ES-I3 (cell line): Measurements from ENCODE around the gene INPP5A.

Source experiments
- H3K36me3 ChIP-seq: 2 replicates; pipeline ENCODE4 v1.6.1; 2013; ENCODE audit warnings: mild to moderate bottlenecking, low read length, control low read depth, moderate library complexity; ENCODE audit not compliant: insufficient read depth
- H3K4me1 ChIP-seq: 2 replicates; pipeline ENCODE4 v1.6.1; 2013; ENCODE audit warnings: mild to moderate bottlenecking, control low read depth, low read length; ENCODE audit not compliant: insufficient read depth
- H3K9ac ChIP-seq: 2 replicates; pipeline ENCODE4 v1.6.1; 2013; ENCODE audit warnings: low read depth, mild to moderate bottlenecking, low read length, moderate library complexity
- H3K9me3 ChIP-seq: 2 replicates; pipeline ENCODE4 v1.6.1; 2013; ENCODE audit warnings: mild to moderate bottlenecking, low read length, moderate library complexity; ENCODE audit not compliant: control insufficient read depth, insufficient read depth

The INPP5A gene

DNA sequence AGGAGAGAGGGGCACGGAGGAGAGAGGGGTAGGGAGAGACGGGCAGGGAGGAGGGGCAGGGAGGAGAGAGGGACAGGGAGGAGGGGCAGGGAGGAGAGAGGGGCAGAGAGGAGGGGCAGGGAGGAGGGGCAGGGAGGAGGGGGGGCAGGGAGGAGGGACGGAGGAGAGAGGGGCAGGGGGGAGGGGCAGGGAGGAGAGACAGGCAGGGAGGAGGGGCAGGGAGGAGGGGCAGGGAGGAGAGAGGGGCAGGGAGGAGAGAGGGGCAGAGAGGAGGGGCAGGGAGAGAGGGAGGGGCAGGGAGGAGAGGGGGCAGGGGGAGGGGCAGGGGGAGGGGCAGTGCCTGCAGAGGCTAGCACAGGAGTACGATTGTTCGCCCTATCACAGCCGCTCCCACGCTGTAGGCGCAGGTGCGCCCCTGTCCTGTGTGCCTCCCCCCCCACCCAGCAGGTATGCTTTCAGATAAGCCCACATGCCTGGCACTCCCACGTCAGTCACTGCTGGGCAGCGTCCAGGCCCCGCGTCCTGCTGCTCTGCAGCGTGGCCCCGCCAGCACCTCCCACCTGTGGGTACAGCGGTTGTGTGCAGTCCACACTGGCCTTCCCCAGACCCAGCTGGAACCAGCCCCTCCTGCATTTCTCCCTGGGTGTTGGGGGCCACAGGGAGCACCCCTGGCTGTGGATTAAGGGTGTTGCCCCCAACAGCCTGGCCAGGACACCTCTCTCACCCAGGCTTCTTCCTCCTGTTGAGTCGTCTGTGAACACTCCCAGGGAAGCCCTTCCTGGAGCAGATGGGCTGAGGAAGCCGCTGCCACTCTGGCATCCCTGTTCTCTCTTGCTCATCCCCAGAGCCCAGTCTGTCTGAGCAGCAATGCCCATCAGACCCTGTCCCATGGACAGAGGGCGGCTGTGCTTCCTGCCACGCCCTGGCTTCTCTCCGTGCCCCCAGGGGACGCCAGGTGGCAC lies 237.6 kb downstream of the INPP5A start:
- H3K4me1 ChIP-seq: no peaks in the 10 kb centered on the region
- no peak overlapping the region for H3K9ac ChIP-seq
- H3K36me3 ChIP-seq: no peaks in the 10 kb centered on the region
- H3K9me3 ChIP-seq: no peaks in the 10 kb centered on the region

DNA sequence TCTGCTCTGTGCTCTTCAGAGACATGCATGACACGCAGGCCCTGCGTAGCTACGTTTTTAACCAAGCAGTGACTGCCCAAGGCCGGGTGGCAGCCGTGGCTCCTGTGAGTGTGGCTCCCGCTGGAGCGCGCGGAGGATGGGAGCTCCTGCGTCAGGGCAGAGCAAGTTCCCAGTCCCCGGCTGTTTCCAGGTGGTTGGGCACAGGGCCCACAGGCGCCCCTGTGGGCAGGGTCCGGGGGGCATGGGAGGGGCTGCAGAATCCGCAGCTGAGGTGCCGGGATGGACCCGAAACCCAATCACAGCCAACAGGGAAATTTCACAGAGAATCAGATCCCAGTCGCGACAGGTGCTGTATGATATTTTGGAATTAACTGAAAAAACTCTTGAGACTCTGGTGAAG lies 238.6 kb downstream of the INPP5A start:
- Histone ChIP-seq H3K36me3 (no peaks in the 10 kb centered on the region), H3K4me1 (no peaks in the 10 kb centered on the region), H3K9me3 (no peaks in the 10 kb centered on the region), H3K9ac (no peak overlapping the region)

GRCh38 chr10:132776821-132777220 lies 239.2 kb downstream of the INPP5A start:
- Histone ChIP-seq H3K9ac (no peak overlapping the region), H3K36me3 (no peaks in the 10 kb centered on the region), H3K9me3 (no peaks in the 10 kb centered on the region), H3K4me1 (no peaks in the 10 kb centered on the region)

GRCh38 chr10:132777441-132777840 lies 239.9 kb downstream of the INPP5A start:
- Histone ChIP-seq H3K4me1 (no peaks in the 10 kb centered on the region), H3K36me3 (no peaks in the 10 kb centered on the region), H3K9me3 (no peaks in the 10 kb centered on the region), H3K9ac (no peak overlapping the region)

GRCh38 chr10:132779549-132780294 lies 242.1 kb downstream of the INPP5A start:
- H3K9me3 ChIP-seq: no peaks in the 10 kb centered on the region
- no peak overlapping the region for H3K9ac ChIP-seq
- H3K36me3 ChIP-seq: no peaks in the 10 kb centered on the region
- H3K4me1 ChIP-seq: peaks cover 11% of the 10 kb centered on the region

DNA sequence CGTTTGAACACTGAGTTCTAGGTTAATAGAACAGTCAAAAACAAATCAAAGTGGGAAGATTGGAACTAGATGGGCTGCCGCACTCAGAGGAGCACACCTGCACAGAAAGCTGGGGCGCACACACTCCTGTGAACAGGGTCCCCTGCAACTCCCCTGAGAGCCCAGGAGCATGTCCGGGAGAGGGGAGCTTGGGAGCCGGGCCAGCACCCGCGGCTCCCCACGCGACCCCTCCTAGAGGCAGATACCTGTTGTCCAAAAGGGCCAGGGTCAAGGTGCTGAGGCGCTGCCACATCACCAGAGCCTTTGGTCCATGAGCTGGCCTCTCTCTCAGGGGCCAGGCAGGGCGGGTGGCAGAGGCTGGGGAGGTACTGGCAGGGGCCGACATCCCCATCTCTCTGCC lies 242.8 kb downstream of the INPP5A start:
- H3K36me3 ChIP-seq: no peaks in the 10 kb centered on the region
- no peak overlapping the region for H3K9ac ChIP-seq
- H3K4me1 ChIP-seq: peaks cover 11% of the 10 kb centered on the region
- no peaks in the 10 kb centered on the region for H3K9me3 ChIP-seq

- H3K36me3 ChIP-seq: no peaks in the 10 kb centered on the region
- peaks cover 11% of the 10 kb centered on the region for H3K4me1 ChIP-seq
- no peaks in the 10 kb centered on the region for H3K9me3 ChIP-seq
- H3K9ac ChIP-seq: no peak overlapping the region
Measured at GRCh38 chr10:132781556-132781955, 244.0 kb downstream of the INPP5A start.

- Histone ChIP-seq H3K9ac (no peak overlapping the region; the same call in 1 of the 2 replicates), H3K36me3 (no peaks in the 10 kb centered on the region), H3K4me1 (peaks cover 11% of the 10 kb centered on the region), H3K9me3 (no peaks in the 10 kb centered on the region)
Measured at GRCh38 chr10:132783165-132783939, 245.8 kb downstream of the INPP5A start.

DNA sequence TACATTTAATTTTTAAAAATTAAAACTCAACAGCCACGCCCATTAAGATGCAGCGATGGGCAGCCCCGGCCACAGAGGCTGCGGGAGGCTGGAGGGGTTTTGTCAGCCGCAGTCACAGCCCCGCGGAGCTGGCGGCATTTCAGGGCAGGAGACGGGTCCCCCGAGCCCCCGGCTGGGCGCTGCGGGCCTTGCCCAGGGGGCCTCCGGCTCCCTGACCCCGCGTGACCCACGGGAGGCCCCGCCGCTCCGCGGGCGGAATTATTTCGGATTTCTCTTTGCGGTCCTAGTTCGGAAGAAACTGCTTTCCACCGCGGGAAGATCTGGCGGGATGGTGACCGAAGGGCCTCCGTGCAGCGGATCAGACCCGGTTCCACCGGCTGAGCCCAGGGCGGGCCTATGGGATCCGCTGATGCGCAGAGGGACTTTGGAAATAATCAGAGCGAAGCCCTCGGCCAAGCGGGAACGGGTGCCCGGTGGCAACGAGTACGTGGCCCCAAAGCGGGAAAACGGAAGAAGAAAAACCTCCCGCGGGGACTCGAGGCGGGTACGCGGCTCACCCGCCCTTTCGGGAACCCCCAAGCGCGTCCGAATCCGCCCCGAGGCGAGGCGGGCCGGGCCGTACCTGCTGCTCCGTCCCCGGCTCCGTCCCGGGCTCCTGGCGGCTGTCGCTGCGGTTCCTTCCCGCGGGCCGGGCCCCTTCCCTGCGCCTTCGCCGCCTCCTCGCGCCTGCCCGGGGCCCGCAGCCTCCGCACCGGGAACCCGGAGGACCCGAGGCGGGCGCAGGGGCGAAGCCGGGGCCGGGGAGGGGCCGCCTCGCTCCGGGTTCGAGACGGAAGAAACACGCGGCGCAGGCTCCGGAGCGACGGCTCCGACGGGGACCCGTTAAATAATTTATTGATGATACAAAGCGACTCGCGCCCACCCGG lies 246.6 kb downstream of the INPP5A start:
- Histone ChIP-seq H3K9me3 (no peaks in the 10 kb centered on the region), H3K9ac (peak overlapping the region; percentile 15; the same call in 1 of the 2 replicates), H3K4me1 (peaks cover 11% of the 10 kb centered on the region), H3K36me3 (no peaks in the 10 kb centered on the region)

- no peaks in the 10 kb centered on the region for H3K9me3 ChIP-seq
- no peaks in the 10 kb centered on the region for H3K36me3 ChIP-seq
- H3K9ac ChIP-seq: peak overlapping the region; percentile 6; the same call in 1 of the 2 replicates
- H3K4me1 ChIP-seq: peaks cover 11% of the 10 kb centered on the region
Measured at GRCh38 chr10:132784866-132785722, 247.5 kb downstream of the INPP5A start.

DNA sequence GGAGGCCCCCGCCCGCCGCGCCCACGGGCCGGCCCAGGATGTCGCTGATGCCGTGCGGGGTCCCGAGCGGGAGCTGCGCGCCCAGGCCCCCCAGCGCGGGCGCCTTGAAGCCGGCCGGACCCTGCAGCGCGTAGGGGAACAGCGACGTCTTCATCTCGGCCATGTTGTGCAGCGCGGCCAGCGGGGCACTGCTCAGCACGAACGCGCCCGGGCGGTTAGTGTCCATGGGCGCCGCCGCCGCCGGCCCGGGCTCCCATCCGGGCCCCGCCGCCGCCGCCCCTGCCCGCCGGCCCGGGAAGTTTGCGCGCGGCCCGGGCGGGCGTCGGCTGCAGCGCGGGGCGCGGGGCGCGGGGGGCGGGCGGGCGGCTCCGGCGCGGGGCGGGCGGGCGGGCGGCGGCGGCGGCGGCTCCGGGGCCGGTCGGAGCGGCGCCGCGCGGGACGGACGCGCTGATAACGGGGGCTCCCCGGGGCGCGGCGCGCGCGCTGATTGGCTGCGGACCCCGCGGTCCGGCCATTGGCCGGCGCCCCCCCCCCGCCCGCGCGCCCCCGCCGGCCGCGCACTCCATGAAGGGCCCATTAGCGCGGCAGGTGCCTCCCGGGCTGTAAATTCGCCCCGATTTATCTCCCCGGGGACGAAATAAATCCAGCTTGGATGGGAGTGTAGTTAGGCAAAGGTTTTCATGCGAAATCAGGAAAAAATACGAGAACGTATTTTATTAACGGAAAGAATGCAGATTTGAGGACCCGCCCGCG lies 248.3 kb downstream of the INPP5A start, which contains the start of gene NKX6-2:
TSS of gene NKX6-2 (minus strand) at position 425 of the 753 bp plus-strand sequence. CDS start at position 226, 199 bp downstream.
- peak within 1 kb of the TSS; percentile 24; the same call in 1 of the 2 replicates for H3K9ac ChIP-seq
- no peaks in the 10 kb centered on the region for H3K36me3 ChIP-seq
- no peaks in the 10 kb centered on the region for H3K9me3 ChIP-seq
- H3K4me1 ChIP-seq: peaks cover 11% of the 10 kb centered on the region

DNA sequence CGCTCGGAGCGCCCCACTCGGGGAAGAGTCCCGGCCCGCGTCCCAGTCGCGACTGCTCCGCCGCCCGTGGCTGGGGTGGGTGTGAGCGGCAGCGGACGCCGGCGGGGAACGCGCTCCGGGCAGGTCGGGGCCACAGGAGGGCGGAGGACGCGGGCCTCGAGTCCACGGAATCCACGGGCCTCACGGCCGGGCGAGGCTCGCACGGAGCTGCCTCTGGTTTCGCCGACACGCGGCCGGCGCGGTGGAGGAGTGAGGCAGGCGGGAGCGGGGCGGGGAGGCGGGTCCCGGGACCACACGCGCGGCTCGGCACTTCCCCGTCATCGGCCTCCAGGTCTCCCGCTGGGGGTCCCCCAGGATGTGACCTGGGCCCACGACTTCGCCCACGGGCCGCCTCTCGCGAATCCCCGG lies 248.9 kb downstream of the INPP5A start:
- no peaks in the 10 kb centered on the region for H3K9me3 ChIP-seq
- H3K9ac ChIP-seq: peak overlapping the region; percentile 24; the same call in 1 of the 2 replicates
- H3K4me1 ChIP-seq: peaks cover 11% of the 10 kb centered on the region
- H3K36me3 ChIP-seq: no peaks in the 10 kb centered on the region
